NCI-H460 (cell line): ENCODE data around the gene AK8. TPM values are rescaled to one million over a fixed set of nuclear protein-coding genes. Genes with fewer than 3 reads are reported as not detected.

Experiments used
- DNase-seq: peaks from one replicate; pipeline ENCODE4 v3.0.0-alpha.2; 2016; ENCODE audit warnings: low read depth; ENCODE audit errors: extremely low read depth
- total RNA-seq: library from RNA; depleted of rRNA; stranded (reverse); fragments of >200 nt; shearing (Covaris generic); gene quantifications from 2 replicates; pipeline ENCODE4 v1.2.3, GENCODE V29; 2014

Gene AK8
- total RNA-seq, 1 experiment from 2014 or later: 0.42 TPM

DNA sequence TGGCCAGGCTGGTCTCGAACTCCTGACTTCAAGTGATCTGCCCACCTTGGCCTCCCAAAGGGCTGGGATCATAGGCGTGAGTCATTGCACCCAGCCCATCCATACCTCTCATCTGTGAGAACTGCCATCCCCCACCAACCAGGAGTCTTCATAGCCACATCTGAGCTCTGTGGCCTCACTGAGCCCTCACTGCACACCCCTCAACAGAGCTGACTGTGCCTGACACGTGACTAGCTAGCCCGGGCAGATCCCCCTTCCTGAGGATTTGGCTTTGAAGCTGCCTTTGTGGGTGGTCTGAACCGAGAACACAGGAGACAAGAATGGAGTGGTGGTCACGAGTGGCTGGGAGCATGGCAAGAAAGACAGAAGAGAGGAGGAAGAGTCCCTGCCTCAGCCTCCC, 15.6 kb downstream of the AK8 start:
- no peak for DNase-seq

DNA sequence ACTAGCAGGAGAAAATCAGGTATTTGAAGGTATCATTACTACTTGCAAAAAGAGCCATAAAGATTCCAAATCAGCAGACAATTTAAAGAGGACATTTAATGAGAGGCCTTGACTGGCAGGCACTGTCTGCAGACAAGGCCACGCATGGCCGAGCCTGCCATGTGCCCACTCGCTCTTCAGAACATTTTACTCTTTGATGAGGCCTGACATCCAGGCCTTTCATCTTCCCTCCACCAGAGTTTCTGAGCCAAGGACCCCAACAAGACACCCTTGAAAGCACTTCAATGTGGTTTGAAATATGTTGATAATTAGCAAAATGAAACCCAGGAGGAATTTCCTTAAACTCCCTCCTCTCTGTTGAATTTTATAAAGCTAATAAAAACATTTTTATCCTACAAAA, 16.4 kb downstream of the AK8 start:
- no peak for DNase-seq

DNA sequence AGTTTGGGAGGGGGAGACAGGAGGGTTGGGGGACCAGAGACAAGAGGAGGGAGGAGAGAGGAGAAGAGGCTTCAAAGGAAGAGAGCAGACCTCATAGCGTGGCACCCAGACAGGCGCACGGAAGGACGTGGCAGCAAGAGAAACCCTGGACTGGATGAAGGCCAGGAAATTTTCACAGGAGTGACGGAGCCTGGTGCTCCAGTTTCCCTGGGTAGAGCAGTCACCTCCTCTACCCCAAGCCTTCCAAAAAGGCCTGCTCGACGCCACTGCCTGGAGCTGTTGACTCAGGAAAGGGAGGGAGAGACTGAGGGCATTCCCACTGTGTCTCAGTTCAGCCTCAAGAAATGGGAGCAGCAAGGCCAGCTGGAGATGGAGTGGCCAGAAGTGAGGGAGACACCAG, 19.3 kb downstream of the AK8 start:
- no peak for DNase-seq

DNA sequence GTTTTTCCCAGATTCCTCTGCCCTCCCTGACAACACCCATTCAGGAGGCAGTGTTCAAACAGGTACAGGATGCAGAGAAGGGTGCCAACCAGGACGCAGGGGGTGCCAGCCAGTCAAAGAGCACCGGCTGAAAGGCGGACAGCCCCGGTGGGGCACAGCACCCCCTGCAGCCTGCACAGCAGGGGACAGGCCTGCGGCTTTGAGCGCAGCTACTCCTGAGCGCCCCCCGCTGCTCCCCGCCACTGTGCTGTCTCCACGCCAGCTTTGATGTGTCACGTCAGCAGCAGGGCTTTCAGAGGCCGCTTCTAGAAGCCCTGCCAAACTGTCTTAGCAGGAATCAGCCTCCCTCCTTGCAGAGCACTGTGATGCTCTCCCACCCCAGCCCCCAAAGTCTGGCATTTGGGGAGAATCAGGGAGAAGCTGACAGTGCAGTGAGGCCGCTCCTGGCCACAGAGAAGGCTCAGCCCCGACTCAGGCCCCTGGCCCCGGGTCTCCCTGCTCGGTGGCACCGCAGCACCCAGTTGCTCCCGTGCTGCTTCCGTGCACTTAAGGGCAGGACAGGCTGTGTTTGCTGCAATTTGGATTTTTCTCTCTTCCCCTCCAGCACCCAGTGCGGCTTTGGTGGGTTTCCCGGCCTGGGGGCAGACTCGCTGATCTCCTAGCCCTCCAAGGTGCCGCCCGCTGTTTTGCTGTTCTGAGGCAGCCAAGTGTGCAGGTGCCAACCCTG, 20.3 kb downstream of the AK8 start:
- DNase-seq: no peak

DNA sequence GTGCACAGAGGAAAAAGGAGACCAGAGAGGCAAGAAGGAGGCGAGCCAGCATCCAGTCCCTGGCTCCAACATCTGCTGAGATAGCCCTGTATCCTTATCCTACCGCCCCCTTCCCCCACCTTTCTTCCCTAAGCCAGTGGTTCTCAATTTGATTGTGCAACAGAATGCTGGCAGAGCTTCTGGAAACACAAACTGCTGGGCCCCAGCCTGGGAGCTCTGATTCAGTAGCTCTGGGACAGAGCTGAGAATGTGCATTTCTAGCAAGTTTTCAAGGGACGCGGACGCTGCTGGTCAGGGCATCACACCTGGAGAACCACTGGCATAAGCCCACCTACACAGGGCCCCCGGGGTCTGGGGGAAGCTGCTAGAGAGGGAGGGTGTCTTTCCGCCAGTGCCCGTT, 21.1 kb downstream of the AK8 start:
- no peak for DNase-seq

DNA sequence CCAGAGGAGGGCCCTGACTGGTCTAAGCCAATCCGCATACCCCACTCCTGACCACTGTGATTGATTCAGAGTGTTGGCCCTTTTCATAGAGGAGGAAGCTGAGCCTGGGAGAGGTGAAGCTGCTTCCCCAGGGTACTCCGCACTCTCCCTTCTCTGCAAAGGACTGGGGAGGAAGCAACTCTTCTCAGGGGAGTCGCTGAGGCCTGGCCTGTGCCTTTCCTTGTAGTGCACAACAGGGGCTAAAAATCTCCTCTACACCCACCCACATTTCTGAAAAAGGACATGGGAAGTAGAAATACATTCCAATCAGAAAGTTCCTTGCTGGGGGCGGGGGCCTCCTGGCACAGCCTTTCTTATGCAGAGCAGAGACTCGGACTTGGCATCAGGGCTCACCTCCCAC, 22.2 kb downstream of the AK8 start:
- DNase-seq: no peak

DNA sequence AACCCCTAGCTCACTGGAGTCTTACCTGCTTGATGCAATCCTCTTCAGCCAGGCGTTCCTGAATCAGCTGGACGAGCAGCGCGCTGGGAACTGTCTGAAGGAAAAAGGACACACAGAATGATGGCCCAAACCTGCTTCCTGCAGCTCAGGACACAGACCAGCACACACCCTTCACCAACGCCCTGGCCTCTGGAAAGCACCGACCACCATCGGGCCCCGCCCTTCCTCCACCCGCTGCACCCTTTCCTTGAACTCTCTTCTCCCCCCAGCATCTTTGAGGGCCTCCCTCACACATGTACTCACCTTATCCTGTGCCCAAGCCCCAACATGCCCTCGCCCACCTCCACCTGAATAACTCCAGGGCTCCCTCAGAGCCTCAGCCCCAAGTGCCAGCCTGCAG, 23.3 kb downstream of the AK8 start:
- DNase-seq: no peak

DNA sequence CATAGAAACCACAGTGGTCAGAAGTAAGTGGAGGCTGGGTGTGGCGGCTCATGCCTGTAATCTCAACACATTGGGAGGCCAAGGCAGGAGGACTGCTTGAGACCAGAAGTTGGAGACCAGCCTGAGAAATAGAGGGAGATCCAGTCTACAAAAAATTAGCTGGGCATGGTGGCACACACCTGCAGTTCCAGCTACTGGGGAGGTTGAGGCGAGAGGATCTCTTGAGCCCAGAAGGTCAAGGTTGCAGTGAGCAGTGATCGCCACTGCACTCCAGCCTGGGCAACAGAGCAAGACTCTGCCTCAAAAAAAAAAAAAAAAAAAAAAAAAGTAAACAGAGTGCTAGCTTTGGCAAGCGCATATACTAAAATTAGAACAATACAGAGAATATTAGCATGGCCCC, 24.6 kb downstream of the AK8 start:
- DNase-seq: no peak

DNA sequence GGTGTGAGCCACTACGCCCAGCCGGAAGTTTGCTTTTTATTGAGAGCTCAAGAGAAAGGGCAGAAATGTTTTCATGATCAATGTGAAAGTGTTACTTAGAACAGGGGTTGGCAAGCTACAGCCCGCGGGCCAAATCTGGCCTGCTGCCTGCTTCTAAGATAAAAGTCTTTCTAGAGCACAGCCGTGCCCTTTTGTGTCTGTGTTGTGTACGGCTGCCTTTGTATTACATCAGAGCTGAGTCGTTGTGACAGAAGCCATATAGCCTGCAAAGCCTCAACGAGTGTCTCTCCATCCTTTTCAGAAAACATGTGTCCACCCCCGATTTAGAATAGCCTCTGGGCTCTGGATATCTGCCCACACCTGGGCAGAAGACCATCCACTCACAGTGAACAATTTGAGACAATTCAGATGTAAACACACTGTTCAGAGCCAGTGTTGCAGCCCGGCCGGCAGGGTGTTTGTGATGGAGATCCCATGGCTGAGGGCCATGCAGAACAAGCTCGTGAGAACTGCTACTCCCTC, 28.8 kb downstream of the AK8 start:
- DNase-seq: no peak

DNA sequence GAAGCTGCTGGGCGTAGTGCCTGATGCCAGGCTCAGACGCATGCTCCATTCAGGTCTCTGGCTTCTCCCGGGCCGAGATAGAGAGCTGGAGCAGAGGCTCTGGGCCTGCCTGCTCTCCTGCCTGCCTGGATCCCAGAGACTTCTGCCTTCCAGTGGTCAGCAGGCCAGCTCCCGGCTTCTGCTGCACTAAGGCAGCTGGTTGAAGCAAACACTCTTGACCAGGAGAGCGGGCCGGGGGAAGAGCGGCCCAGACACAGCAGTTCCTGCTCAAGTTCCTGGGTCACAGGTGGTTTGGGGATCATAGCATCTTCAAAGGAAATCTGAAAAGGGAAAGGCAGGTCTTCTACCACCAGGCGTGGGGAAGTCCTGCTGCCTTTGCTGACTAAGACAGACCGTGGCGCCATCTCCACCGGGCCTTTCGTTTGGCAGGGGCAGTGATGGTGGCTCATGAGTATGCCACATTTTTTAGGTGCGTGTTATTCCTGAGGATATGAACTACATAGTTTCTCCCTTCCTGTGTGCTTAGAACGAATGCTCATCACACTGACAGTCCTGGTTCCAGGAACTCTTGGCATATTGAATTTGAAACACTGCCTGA, 31.1 kb downstream of the AK8 start:
- DNase-seq: no peak

DNA sequence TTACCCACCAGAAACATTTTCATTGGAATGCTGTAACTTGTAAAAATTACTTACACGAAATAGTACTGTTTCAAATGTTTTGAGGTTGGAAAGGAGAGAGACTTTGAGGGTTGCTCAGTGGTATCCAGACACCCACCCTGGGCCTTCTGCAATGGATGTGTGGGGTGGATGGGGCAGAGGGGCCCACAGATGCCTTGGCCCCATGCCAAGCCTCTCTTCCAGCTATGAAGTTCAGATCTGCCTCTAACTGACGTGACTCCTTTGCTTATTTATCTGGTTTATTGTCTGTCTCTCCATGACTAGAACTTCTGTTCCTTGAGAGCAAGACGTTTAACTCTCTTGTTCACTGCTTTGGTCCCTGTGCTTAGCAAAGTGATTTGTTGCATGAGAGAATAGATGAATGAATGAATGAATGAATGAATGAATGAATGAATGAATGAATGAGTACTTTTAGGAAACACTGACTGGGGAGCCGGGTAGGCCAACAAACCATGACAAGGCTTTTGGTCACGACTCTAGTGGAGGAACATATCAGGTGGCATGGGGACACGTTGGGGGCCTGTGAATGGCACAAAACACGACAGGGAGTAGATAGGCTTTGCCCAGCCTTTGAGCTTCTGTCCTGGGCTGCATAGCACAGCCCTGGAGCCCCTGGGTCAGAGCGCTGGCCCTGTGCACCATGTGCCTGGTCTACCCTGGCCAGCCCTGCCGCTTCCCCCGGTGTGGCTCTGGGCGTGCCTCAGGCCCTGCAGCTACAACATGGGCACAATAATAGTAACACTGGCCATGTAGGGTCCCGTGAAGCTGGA, 31.8 kb downstream of the AK8 start:
- DNase-seq: no peak

DNA sequence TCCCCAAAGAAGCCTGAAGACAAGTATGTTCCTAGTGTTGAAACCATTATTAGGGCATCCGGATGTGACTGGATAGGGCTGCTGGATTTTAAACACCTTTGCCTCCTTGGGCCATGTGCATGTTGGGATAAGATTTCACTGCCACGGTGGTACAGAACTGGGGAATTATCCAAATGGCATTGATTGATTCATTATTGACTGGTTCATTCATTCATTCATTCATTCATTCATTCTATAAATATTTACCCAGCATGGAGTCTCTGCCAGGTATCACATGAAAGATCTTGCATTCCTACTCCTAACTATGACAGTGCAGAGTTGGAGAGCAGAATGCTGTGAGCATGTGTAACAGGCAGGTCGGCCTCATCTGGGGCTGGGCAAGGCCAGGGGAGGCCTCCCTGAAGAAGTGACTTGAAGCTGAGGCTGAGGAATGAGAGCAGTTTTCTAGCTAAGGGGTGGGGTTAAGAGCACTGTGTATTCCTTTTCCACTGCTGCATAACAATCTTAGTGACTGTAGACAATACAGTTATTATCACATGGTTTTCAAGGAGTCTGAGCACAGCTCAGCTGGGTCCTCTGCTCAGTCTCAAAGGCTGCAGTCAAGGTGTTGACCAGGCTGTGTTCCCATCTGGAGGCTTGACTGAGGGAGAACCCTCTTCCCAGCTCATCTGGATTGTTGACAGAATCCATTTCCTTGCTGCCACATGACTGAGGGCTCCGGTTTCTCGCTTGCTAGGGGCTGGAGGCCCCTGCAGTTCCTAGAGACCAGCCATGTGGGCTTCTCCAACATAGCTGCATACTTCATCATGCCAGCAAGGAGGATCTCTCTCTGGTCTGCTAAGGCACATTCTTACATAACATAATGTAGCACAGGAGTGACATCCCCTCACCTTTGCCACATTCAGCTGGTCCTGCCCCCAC, 35.7 kb downstream of the AK8 start:
- DNase-seq: no peak

DNA sequence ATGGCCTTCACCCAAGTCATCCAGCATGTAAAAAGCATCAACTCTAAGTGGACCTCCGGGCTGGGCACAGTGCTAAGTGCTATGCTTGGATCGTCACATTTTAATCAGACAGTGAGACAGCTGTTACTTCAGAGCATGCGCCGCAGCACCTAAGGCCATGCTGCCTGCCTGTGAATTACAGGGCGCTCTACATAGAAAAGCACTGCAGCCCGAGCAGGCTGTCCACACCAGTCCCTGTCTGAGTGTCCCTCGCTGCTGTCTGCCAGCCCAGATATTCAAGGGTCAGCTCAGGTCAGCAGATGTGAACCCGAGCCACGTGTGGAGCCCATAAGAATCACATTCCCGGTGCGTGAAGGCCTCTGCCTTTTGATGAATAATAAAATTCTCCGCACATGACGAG, 37.1 kb downstream of the AK8 start:
- DNase-seq: no peak

DNA sequence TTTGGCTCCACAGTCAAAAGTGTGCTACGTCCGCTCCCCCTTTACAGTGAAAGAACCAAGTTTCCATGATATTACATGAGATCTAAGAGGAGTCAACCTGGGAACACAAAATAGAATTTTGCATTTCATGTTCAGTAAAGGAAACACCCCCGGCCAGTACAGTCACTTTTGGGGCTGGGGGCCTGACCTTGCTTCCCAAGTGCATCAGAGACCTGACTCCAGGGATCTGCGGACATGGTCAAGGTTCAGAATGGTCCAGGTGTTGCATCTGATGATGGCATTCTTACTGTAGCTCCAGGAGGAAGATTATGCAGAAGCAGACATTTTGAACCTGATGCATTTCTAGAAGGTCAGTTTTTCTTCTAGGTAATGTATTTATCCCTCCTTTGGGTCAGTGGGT, 39.8 kb downstream of the AK8 start:
- DNase-seq: no peak

DNA sequence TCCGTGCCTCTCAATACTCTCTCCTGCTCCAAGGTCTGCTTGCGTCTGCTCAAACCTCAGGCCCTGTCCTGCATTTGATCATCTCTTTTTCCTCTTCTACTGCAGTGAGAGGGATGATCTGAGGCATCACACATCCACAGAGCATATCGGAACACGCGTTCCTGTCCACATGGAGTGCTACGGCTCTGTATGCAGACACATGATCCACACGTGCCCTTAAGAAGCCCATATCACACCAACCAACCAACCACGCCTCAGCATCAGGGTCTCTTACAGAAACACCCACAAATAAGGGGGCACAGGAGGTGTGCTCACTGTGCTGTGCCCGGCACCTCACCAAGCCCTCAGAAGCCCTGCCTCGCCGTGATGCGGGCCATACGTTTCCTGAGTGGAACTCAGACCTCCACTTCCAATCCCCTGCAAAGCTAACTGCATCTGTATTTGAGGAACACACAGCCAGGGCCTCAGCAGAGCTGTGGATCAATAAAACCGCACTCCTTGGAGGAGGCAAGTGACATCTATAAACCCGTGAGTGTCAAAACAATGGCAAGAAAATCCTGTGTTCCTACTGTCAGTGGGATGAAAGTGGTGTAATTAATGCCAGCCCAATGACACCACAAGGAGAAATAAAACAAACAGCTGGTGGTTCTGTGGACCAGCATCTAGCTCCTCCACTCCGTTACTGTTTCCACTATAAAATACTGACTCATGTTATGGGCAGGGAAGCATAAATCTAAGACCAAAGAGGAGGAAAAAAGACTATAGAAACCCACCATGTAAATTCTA, 40.4 kb downstream of the AK8 start:
- no peak for DNase-seq

DNA sequence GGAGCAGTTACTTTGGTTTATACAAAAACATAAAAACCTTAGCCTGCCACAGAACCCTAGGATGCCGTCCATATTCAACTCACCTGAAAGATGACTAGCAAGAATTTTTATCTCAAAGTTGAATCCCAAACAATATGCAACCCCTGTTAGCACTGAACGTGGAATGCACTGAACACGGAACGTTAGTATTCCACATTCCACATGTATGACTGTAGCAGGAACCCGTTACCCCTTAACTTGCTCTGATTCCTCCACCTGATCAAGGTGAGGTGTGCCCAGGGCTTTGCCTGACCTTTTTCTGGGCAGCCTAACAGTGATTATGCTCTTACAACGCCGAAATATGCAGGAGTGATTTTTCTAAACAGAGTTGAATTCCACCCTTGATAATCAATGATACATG, 43.7 kb downstream of the AK8 start:
- no peak for DNase-seq

DNA sequence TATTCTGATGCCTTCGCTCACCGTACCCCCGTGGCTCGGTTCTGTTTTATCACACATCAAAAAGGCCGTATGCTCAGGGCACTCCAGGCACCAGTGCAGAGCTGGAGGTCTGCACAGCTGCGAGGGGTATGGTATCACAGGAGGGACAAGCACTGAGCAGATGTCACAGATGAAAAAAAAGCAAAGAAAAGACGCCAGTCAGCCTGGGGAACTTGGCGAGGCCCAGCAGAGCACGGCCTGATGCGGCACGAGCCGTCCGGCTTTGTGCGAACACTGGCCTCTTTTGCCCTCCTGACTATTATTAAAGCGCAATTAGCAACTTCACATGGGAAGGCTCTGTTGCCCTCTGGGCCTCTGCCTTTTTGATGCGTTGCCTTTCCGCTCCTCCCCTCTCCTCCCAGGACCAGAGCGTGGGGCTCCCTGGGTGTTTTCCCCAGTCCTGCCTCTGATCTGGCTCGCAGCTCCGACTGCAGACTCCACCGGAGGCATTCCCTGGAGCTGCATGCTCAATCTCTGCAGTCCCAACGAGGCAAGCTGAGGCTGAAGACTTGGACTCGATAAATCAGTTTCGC, 44.4 kb downstream of the AK8 start:
- DNase-seq: no peak

DNA sequence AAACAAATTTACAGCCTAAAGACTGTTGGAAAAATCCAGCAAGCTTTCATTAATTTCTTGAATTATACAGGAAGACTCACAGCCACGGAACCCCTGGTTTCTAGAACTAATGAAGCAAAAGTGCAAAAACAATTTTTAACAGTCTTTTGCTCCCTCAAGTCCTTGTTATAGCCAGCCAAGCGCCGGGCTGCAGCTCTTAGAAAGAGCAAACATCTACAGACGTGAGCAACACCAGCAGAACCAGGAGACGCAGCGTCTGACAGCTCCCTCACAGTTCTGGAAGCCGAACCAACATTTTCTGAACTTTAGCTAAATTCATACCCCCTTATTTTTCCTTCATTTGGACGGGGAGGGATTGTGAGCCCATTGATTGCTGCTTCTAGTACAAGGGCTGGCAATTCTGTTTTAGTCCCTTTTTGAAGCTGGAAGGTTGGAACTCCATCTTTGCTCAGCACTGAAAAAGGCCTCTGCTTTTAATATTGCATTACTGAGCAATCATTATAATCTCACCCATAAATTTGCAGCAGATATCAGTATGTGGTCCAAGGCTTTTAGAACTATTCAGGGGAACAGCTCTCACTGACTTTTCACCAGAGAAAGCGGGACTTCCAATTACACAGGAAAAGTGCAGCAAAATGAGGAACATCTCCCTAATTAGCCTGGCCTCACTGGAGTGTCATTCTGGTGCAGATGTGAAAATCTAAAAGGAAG, 45.8 kb downstream of the AK8 start:
- DNase-seq: no peak

DNA sequence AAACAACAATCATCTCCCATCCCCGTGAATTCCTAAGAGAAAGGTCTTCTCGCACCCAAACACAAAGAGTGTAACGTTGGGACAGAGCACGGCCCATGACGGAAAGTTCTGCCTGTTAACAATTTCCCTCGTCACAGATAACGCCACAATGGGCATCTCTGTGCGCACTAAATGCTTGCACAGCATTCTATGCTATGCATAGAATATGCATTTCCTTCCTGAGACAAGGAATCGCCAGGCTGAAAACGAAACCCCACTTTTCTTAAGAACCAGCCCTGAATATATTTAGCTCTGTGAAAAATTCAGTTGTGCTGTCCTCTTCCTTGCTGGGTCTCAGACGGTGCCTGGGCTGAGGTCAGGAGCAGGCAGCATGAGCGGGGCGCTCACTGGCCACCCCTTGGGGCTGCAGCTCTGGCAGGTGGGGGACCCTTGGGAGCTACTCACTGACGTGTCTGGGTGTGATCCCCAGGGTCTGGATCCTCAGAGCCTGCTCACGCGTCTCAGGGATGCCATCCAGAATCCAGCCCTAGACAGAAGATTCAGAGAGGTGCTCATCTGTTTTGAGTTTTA, 49.8 kb downstream of the AK8 start:
- no peak for DNase-seq
